Gastroesophageal sphincter (tissue), 4 donors: ENCODE data around the gene PTPRN2. TPM values are rescaled to one million over a fixed set of nuclear protein-coding genes. Genes with fewer than 3 reads are reported as not detected.

Experiments
- ATAC-seq: fragments of 150-250 bp; one replicate; pipeline ENCODE4 v1.9.1; 2016; ENCODE audit warnings: mild to moderate bottlenecking, moderate library complexity
- H3K27ac ChIP-seq, 4 donors: fragments of 200-600 bp; sonication (generic) in 3 of 4; 1 replicate in 3 of 4; 2 replicates in 1 of 4; pipeline ENCODE4 v1.5.1; 2016 to 2019
- H3K27me3 ChIP-seq: fragments of 200-600 bp; sonication (generic); one replicate; pipeline ENCODE4 v1.5.1; 2019
- H3K36me3 ChIP-seq, 2 donors: fragments of 200-600 bp; sonication (generic); one replicate each; pipeline ENCODE4 v1.5.1; 2019; ENCODE audit warnings: control low read depth in 1 of 2
- H3K4me1 ChIP-seq, 3 donors: fragments of 200-600 bp; sonication (generic); 1 replicate in 2 of 3; 2 replicates in 1 of 3; pipeline ENCODE4 v1.5.1; 2016 to 2019; ENCODE audit warnings: control low read depth in 2 of 3
- H3K4me3 ChIP-seq, 2 donors: fragments of 200-600 bp; sonication (generic); one replicate each; pipeline ENCODE4 v1.5.1; 2019; ENCODE audit warnings: mild to moderate bottlenecking in 1 of 2, moderate library complexity in 1 of 2
- H3K9me3 ChIP-seq, 3 donors: fragments of 200-600 bp; sonication (generic); one replicate each; pipeline ENCODE4 v1.5.1; 2017 to 2019; ENCODE audit warnings: control low read depth in 2 of 3
- CTCF ChIP-seq, 4 experiments: fragments of 200-600 bp in 2 of 4; fragments of 450-650 bp in 2 of 4; sonication (generic) in 1 of 4; IDR thresholded peaks; one replicate each; pipeline ENCODE4 v1.5.1; 2017 to 2019; ENCODE audit warnings: antibody characterized with exemption in 4 of 4, mild to moderate bottlenecking in 2 of 4, moderate library complexity in 2 of 4
- EP300 ChIP-seq: sonication (generic); formaldehyde crosslinking; IDR thresholded peaks from one replicate; pipeline ENCODE4 v1.6.1; 2017; ENCODE audit warnings: antibody characterized with exemption, mild to moderate bottlenecking
- POLR2A ChIP-seq, 2 donors: fragments of 450-650 bp; IDR thresholded peaks; one replicate each; pipeline ENCODE4 v1.6.1; 2017; ENCODE audit warnings: antibody characterized with exemption in 2 of 2, mild to moderate bottlenecking in 2 of 2, moderate library complexity in 1 of 2
- POLR2AphosphoS5 ChIP-seq: sonication (generic); formaldehyde crosslinking; IDR thresholded peaks from one replicate; pipeline ENCODE4 v1.6.1; 2017; ENCODE audit warnings: antibody characterized with exemption
- WGBS, 2 donors: methylation state at CpG; one replicate each; pipeline ENCODE4 v1.1.5; 2018; ENCODE audit warnings: low coverage in 1 of 2; 5-methylcytosine and 5-hydroxymethylcytosine counted together
- total RNA-seq, 4 donors: library from RNA; depleted of rRNA; stranded (reverse); fragments of >200 nt; gene quantifications; one replicate each; pipeline ENCODE4 v1.1.0, GENCODE V29; 2016

Gene PTPRN2
- total RNA-seq, 4 donors from 2014 or later, result 1.7 to 4.7 (median 3.3) TPM

GRCh38 chr7:157669768-157670351 is 917.8 kb downstream of the PTPRN2 start:
- peaks cover 35% of the 10 kb centered on the region for H3K27me3 ChIP-seq
- TF ChIP-seq POLR2AphosphoS5, result no peak
- no peak for TF ChIP-seq POLR2A (IDR thresholded peaks at IDR 0.05)
- TF ChIP-seq EP300, result no peak
- no peak for TF ChIP-seq CTCF (IDR thresholded peaks at IDR 0.05)
- H3K4me3 ChIP-seq, result no peak overlapping the region
- H3K36me3 ChIP-seq, result no peaks in the 10 kb centered on the region
- H3K27ac ChIP-seq, result no peak overlapping the region
- ATAC-seq, result no peak
- no peaks in the 10 kb centered on the region for H3K4me1 ChIP-seq
- 59 to 96% methylated on average over 11 to 16 of the region's 33 CpGs for WGBS, 2 donors
- no peaks in the 10 kb centered on the region for H3K9me3 ChIP-seq

- TF ChIP-seq CTCF (IDR thresholded peaks at IDR 0.05), result no peak
- no peak for TF ChIP-seq POLR2A (IDR thresholded peaks at IDR 0.05)
- no peak for TF ChIP-seq EP300
- TF ChIP-seq POLR2AphosphoS5, result no peak
- WGBS, 2 donors, result 65 to 82% methylated on average over 4 to 10 of the region's 33 CpGs
- Histone ChIP-seq H3K4me3 (no peak overlapping the region), H3K9me3 (no peaks in the 10 kb centered on the region), H3K27me3 (peaks cover 35% of the 10 kb centered on the region), H3K36me3 (no peaks in the 10 kb centered on the region), H3K4me1 (no peaks in the 10 kb centered on the region), H3K27ac (no peak overlapping the region)
- peak; percentile 18 for ATAC-seq
Observed at GRCh38 chr7:157668884-157669767, 918.5 kb downstream of the PTPRN2 start.

- H3K27ac ChIP-seq, result no peak overlapping the region
- peaks cover 31% of the 10 kb centered on the region for H3K27me3 ChIP-seq
- peaks cover 0 to 2% (median 0%) of the 10 kb centered on the region in 3 donors for H3K4me1 ChIP-seq
- no peak for ATAC-seq
- 51 to 73% methylated on average over 2 to 15 of the region's 22 CpGs for WGBS, 2 donors
- H3K9me3 ChIP-seq, result no peaks in the 10 kb centered on the region
- TF ChIP-seq EP300 (no peak), POLR2A (IDR thresholded peaks at IDR 0.05) (no peak), POLR2AphosphoS5 (no peak)
- H3K4me3 ChIP-seq, result no peak overlapping the region
- no peaks in the 10 kb centered on the region for H3K36me3 ChIP-seq
Observed at GRCh38 chr7:157668221-157668883, 919.3 kb downstream of the PTPRN2 start.

GRCh38 chr7:157667731-157668130 is 919.9 kb downstream of the PTPRN2 start:
- no peak overlapping the region for H3K27ac ChIP-seq
- H3K9me3 ChIP-seq, result no peaks in the 10 kb centered on the region
- H3K36me3 ChIP-seq, result no peaks in the 10 kb centered on the region
- peaks cover 33% of the 10 kb centered on the region for H3K27me3 ChIP-seq
- H3K4me3 ChIP-seq, result no peak overlapping the region
- peaks cover 0 to 7% (median 0%) of the 10 kb centered on the region in 3 donors for H3K4me1 ChIP-seq
- TF ChIP-seq CTCF (IDR thresholded peaks at IDR 0.05), result no peak
- no peak for TF ChIP-seq POLR2A (IDR thresholded peaks at IDR 0.05)
- no peak for TF ChIP-seq EP300
- TF ChIP-seq POLR2AphosphoS5, result no peak
- WGBS, 2 donors, result 98 to 100% methylated on average over 2 to 7 of the region's 19 CpGs
- peak; percentile 22 for ATAC-seq

DNA sequence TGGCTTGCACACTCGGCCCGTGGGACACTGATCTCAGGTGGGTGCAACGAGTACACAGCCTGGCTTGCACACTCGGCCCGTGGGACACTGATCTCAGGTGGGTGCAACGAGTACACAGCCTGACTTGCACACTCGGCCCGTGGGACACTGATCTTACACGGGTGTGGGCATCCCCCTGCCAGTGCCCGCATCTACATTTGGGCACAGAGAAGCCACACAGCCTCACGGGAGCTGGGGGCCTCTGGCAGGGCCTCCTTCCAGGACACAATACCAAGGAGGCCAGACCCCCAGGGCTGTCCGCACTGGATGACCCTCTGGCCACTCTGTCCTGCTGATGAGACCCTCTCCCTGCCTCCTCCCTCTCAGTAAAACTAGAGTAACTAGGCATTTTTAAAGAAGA is 920.4 kb downstream of the PTPRN2 start:
- Histone ChIP-seq H3K27ac (no peak overlapping the region), H3K9me3 (no peaks in the 10 kb centered on the region), H3K36me3 (no peaks in the 10 kb centered on the region), H3K4me1 (peaks cover 0 to 7% (median 0%) of the 10 kb centered on the region in 3 donors), H3K4me3 (no peak overlapping the region), H3K27me3 (peaks cover 37% of the 10 kb centered on the region)
- TF ChIP-seq CTCF (IDR thresholded peaks at IDR 0.05), result no peak
- no peak for TF ChIP-seq EP300
- no peak for TF ChIP-seq POLR2AphosphoS5
- TF ChIP-seq POLR2A (IDR thresholded peaks at IDR 0.05), result no peak
- WGBS, 2 donors, result 76% methylated on average over 4 of the region's 12 CpGs; no CpG with 5 or more reads in 1 of the 2 donors
- ATAC-seq, result no peak
